Mammary epithelial cell (primary cell): ENCODE results near the gene NR2C2.

ENCODE experiments used
- EZH2 ChIP-seq: IDR thresholded peaks from 2 replicates; pipeline ENCODE4 v1.6.1; 2012; ENCODE audit warnings: low read length, inconsistent platforms, borderline replicate concordance
- TF ChIP-seq, protein P1 (sequence below), 2 donors: IDR thresholded peaks in 1 of 2; conservative IDR thresholded peaks in 1 of 2; 2 replicates each; pipeline ENCODE4 v1.5.1; 2011 to 2012; ENCODE audit warnings: inconsistent platforms in 2 of 2, low read length in 2 of 2, mild to moderate bottlenecking in 2 of 2, control low read depth in 1 of 2, low read depth in 1 of 2; ENCODE audit not compliant: insufficient read depth in 1 of 2; ENCODE audit errors: extremely low read depth in 1 of 2

DNA sequence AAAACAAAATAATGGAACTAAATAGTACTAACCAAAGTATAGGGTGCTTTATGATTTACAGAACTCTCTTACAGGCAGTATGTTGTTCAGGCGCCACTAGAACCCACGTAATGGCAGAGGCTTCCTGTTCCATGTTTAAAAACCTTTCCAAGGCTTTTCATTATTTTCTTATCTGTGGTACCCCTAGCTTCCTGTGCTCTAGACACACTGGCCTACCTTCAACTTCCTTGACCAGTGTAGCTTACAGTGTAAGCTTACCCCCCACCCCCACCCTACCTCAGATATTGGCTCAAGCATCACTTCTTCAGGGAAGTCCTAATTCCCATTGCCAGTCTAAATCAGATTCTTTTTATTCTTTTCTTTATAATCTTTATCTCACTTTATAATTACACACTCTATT lies 2.9 kb downstream of the NR2C2 start:
- TF ChIP-seq, protein P1, sequence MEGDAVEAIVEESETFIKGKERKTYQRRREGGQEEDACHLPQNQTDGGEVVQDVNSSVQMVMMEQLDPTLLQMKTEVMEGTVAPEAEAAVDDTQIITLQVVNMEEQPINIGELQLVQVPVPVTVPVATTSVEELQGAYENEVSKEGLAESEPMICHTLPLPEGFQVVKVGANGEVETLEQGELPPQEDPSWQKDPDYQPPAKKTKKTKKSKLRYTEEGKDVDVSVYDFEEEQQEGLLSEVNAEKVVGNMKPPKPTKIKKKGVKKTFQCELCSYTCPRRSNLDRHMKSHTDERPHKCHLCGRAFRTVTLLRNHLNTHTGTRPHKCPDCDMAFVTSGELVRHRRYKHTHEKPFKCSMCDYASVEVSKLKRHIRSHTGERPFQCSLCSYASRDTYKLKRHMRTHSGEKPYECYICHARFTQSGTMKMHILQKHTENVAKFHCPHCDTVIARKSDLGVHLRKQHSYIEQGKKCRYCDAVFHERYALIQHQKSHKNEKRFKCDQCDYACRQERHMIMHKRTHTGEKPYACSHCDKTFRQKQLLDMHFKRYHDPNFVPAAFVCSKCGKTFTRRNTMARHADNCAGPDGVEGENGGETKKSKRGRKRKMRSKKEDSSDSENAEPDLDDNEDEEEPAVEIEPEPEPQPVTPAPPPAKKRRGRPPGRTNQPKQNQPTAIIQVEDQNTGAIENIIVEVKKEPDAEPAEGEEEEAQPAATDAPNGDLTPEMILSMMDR (conservative IDR thresholded peaks at IDR 0.05 in 1 of 2, IDR thresholded peaks at IDR 0.05 in 1 of 2; ENCODE audit: extremely low read depth in 1 of 2, insufficient read depth in 1 of 2, low read depth in 1 of 2, low read length in 2 of 2) = no peak
- no peak for TF ChIP-seq EZH2
